Activated T-cell treated with anti-CD3 and anti-CD28 coated beads for 4 hours (primary cell): ENCODE data around the gene TMEM88.
"Not testable (repeated sequence)": the region's sequence is repeated elsewhere in the genome, so short reads cannot be mapped to it uniquely, and the experiment has no call there.

Experiments
- DNase-seq: peaks from one replicate; pipeline ENCODE4 v3.0.0-alpha.2; 2020

Gene TMEM88

GRCh38 chr17:7856811-7857712, 2.2 kb downstream of the TMEM88 start, which contains the start of gene NAA38:
Gene NAA38, minus strand, starts transcription at chr17:7857559. Its CDS starts 96 bp downstream, at chr17:7857463.
- peak; percentile 89 for DNase-seq

DNA sequence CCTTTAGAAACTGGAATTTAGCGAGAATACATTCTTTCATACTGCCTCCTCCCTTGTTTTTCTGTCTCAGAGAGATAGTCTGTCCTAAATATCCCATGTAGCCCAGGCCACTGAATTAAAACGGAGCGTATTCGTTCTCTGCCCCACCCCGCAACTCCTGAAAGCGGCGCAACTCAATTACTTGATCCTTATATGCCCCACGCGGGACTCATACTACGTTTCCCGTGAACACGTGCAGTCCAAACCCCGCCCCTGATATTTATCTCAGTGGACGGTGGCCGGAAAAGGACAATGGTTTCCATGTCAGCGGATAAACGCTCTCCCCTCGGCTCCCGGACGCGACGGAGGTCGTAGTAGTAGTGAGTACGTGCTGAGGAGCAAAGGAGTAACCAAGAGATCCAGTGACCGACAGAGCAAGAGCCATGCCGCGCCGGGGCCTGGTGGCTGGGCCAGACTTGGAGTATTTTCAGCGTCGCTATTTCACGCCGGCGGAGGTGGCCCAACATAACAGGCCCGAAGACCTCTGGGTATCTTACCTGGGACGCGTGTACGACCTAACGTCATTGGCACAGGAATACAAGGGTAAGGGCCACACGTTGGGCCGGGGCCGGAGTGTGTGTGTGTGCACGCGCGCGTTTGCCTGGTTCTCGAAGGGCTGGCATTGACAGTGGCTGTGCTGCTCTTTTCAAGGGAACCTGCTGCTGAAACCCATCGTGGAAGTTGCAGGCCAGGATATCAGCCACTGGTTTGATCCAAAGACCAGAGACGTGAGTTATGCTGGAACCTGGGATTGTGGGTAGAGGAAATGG, 3.1 kb downstream of the TMEM88 start, which contains the start of gene CYB5D1:
Gene CYB5D1 (plus strand): TSS at position 291 of the 809 bp plus-strand sequence. CDS start 132 bp downstream, at position 423.
- DNase-seq = peak; percentile 87

DNA sequence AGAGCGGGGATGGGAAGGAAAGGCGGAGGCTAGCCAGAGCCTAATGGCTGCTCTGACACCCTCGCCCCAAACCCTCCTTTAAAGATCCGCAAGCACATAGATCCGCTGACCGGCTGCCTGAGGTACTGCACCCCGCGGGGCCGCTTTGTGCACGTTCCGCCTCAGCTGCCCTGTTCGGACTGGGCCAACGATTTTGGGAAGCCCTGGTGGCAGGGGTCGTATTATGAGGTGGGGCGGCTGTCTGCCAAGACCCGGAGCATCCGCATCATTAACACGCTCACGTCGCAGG, 3.6 kb downstream of the TMEM88 start:
- DNase-seq = no peak

DNA sequence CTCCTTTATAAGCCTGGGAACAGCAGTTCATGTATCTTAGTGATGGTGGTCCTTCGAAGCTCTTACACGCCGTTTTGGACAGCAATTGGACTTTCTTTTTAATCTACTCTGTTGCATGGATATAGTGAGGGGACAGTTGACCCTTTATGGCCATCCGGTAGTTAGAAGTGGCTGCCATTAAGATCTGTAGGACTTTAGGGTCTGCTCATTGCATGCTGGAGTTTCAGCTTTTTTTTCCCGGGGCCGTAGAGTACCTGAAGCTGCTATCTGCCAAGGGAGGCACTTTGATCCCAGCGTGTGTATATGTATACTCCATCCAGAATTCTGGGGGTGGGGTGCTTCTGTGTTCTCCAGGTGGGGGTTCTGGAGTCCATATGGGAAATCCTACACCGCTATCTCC, 4.2 kb downstream of the TMEM88 start:
- no peak for DNase-seq

DNA sequence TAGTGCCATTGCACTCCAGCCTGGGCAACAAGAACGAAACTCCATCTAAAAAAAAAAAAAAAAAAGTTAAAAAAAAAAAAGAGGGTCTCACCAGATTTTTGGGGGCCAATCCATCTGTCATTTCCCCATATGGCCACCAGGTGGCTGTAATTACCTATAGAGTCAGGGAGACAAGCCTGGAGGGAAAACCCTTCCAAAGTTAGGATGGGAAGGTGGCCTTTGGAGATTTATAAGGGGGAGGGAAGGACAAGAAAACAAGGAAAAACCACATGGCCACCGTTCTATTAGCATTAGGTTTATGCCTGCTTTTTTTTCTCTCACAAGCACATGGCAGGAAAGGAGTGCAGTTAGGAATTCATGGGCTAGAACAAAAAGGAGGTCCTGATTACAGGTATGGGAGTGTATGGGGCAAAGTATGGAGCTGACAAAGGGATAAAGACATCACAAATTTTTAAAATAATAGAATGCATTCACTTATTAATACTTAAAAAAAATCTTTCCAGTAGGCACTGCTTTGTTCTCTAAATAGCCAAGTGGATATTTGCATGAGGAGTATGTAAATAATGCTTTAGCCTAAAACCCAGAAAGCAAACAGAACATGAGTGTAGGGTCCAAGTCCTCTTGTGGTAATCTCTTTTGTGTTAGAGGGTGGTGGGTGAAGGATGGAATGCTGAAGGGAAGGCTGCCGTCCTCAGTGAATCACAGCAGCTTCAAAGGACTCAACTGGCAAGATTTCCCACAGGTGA, 8.0 kb downstream of the TMEM88 start:
- DNase-seq = no peak

- not testable (repeated sequence) for DNase-seq
Observed at GRCh38 chr17:7864384-7864783, 9.5 kb downstream of the TMEM88 start.

DNA sequence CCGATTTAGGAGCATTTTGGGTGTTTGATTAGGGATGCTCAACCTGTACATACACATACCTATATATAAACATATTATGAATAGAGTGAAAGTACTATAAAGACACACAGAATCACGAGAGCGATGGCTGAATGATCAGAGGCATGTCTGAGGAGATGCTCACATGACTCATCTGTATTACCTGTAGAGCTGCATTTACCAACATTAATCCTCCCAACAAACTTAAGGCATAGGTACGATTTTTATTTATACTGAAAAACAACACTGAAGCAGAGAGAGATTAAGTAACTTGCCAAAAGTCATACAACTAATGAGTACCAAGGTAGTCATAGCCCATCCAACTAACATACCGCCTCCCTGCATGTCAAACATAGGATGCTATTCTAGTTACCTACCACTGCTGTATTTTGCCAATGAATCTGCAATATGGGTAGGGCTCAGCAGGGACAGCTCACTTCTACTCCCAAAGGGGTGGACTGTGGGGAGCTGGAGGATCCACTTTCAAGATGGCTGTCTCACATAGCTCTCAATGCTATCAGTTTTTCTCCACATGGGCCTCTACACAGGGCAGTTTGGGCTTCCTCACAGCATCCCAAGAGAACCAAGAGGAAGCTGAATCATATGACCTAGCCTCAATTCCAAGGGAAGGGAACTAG, 10.3 kb downstream of the TMEM88 start:
- no peak for DNase-seq

DNA sequence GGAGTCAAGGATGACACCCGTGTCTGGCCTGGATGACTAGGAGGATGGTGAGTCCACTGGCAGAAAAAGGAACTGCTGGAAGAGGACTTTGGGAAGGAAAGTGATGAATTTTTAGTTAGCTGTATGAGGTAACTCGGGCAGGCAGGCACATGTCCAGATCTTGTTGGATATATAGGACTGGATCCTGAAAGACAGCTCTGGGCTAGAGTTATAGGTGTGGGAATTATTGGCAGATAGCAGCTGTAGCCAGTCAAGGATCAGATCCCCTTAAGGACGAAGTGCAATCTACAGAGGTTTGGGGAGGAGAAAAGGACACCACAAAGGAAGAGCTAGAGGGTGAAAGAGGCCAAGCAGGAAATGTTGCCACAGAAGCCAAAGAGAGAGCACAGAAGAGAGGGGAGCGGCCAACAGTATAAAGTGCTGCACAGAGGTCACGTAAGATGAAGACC, 13.0 kb downstream of the TMEM88 start:
- no peak for DNase-seq

DNA sequence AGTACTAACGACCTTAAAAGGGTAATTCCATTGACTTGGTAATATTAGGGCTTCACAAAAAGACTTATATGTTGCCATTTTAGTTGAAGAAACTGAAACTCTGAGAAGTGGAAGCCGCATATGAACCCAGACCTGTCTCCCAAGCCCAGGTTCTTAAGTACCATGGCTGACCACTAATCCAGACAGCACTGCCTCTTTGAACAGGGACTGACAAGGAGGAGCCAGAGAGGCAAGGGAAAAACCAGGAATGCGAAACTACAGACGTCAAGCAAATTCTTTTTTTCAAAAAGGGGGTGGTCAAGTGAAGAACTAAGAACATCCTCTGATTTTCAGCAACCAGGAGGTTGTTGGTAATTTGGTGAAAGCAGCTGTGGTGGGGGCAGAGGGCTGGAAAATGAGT, 18.2 kb downstream of the TMEM88 start:
- DNase-seq = no peak

DNA sequence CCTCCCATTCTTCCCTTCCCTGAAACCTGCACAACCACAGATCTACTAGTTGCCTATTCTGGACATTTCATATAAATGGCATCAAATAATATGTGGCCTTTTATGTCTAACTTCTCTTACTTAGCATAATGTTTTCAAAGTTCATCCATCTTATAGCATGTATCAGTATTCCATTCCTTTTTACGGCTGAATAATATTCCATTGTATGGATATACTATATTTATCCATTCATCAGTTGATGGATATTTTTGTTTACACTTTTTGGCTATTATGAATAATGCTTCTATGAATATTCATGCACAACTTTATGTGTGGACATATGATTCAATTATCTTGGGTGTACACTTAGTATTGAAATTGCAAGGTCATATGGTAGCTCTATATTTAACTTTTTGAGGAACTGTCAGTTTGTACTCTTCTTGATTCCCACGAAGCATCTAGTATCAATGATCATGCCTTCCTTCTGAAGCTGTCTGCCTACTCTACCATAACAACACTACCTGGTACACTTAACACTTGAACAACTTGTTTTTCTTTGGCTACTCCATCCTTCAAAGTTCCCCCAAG, 21.0 kb downstream of the TMEM88 start:
- DNase-seq = no peak

GRCh38 chr17:7878234-7878633, 23.4 kb downstream of the TMEM88 start:
- DNase-seq = no peak

DNA sequence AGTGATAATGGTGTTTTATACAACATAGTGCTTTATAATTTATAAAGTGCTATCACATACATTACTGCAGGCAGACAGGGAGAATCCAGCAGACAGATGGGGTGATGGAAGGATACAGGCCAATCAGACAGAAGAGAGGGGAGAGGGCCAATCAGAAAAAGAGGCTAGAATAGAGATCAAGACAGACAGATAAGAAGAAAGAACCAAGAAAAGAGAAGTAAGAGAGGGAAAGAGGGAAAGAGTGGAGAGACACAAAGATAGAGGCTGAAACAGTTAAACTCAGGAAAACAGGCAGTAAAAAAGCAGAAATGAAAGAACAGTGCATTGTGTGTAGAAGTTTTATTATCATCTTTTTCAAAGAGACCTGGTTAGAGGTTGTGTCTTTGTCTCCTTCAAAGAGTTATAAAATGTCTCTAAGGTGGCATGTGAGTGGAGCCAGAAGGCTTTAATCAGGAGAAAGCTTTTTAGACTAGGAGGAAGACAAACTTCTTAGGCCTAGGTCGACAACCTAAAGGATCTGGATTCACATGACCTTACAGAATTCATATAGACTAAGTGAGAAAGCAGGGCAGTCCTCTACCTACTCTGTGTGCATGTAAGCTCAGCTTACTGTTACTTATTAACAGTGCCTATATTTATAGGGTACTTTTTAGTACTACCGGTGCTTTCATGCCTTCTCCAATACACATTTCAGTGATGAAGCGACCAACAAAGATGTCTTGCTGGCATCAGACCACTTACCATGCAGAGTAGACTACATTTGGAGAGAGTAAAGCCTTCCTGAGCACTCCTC, 25.4 kb downstream of the TMEM88 start:
- no peak for DNase-seq

DNA sequence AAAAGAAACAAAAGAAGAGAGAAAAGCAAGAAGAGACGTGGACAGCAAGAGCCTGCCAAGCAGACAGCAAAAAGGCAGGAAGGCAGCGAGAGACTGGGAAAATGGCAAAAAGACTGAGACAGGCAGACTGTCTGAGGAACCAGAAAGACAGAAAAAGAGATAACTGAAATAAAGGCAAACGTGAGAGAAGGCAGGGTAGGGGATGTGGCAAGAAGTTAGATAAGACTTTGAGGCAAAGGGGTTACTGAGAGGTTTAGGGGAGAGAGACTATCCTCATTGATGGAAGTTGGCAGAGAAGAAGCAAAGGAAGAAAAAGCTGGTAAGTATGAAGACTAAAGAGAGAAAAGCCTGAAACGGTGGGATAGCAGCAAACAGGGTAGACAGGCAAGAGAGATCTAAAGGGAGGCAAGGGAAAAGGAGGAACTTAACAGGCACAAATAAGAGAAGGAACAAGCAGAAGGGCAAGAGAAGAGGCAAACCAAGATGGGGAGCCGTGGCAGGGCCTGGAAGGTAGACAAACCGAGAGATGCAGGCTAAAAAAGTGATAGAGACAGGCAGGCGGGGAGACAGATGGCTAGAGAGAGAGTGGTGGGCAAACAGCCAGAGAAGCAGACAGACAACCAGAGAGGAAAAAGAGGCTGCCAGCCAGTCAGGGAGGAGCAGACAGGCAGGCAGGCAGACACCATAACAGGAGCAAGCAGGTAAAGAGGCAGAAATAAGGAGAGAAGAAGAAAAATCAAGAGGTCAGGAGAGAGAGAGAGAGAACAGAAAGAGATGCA, 26.6 kb downstream of the TMEM88 start:
- DNase-seq = no peak

DNA sequence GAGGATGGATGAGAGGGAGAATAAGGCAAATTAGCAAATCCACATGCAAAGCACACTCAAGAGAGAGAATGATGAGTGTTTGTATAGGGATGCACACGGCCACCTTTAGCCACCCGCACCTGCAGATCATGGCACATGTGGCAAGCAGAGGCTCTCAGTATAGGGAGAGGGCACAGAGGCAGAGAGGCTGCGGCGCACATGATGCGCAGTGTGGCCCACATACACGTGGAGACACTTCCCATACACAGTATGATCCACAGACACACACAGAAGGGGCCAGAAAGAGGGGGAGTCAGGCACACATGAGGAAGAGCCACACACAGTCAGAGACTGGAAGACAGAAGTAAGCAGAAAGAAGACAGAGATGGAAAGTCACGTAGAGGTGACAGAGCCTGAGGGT, 27.2 kb downstream of the TMEM88 start:
- no peak for DNase-seq

- no peak for DNase-seq
Observed at GRCh38 chr17:7882629-7883028, 27.8 kb downstream of the TMEM88 start.

DNA sequence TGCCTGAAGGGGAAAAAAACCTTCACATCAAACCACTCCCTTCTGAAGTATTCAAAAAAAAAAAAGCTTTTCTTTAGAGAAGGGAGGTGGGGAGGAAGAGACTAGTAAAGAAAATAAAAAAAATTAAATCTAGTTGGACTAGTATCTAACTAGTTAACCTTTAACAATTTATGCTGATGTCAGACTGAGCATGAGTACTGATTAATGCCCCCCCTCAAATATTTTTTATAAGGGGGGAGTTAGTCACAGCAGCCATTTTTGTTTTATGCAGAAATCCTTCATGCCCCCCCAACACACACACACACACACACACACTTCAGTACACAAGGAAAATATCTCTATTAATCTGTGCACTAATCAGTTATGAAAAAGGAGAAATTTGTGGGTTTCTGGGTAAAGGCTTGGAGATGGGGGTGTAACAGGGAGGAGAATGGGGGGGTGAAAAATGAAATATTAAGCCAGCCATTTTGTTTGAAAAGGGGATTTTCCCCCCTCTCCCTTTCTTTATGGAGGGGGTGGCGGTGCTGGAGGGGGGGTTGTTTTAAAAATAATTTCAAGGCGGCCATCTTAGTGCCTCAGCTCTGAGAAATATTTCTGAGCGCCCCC, 29.0 kb downstream of the TMEM88 start:
- peak; percentile 15 for DNase-seq

DNA sequence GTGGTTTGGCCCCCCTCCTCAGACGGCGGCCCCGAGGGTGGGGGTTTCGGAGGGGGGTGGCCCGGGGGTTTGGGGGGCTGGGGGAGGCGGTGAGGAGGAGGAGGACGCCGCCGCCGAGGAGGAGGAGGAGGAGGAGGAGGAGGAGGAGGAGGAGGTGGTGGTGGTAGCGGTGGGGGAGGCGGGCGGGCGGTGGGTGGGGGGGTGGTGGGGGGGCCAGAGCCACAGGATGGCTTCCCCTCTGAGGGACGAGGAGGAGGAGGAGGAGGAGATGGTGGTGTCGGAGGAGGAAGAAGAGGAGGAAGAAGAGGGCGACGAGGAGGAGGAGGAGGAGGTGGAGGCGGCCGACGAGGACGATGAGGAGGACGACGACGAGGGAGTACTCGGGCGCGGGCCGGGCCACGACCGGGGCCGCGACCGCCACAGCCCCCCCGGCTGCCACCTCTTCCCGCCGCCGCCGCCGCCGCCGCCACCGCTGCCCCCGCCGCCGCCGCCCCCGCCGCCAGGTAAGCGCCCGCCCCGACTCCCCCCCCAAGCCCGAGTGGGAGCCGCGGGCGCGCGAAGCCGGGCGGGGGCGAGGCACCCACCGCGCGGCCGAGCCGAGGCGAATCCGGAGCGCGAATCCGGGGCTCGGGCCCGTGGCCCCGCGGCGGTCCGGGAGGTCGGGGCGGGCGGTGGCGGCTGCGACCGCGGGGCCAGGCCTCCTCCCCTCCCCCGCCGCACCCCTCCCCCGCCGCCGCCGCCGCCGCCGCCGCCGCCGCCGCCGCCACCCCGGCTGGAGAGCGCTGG, 29.9 kb downstream of the TMEM88 start:
- DNase-seq = peak; percentile 53

- peak; percentile 17 for DNase-seq
Observed at GRCh38 chr17:7885367-7886226, 30.7 kb downstream of the TMEM88 start.
